Smooth muscle cell (in vitro differentiated cells): ENCODE results near the gene TRAPPC10. TPM values are rescaled to one million over a fixed set of nuclear protein-coding genes. Genes with fewer than 3 reads are reported as not detected.

ENCODE experiments used
- DNase-seq: peaks from one replicate; lab custom pipeline; 2025; ENCODE audit not compliant: unreplicated experiment; lab: John Stamatoyannopoulos, UW
- H2AFZ ChIP-seq: fragments of 200-600 bp; sonication (generic); 2 replicates; pipeline ENCODE4 v1.6.0; 2016; ENCODE audit warnings: antibody characterized with exemption, low read depth, mild to moderate bottlenecking
- H3F3A ChIP-seq: fragments of 200-600 bp; sonication (generic); 2 replicates; pipeline ENCODE4 v1.6.0; 2017; ENCODE audit warnings: antibody characterized with exemption, low read depth
- H3K27ac ChIP-seq: fragments of 200-600 bp; sonication (generic); 2 replicates; pipeline ENCODE4 v1.5.1; 2016; ENCODE audit warnings: low read depth, mild to moderate bottlenecking
- H3K27me3 ChIP-seq: fragments of 200-600 bp; sonication (generic); 2 replicates; pipeline ENCODE4 v1.6.1; 2016; ENCODE audit warnings: low read depth, mild to moderate bottlenecking
- H3K36me3 ChIP-seq: fragments of 200-600 bp; sonication (generic); 2 replicates; pipeline ENCODE4 v1.5.1; 2016; ENCODE audit warnings: low read depth
- H3K4me1 ChIP-seq: fragments of 200-600 bp; sonication (generic); 2 replicates; pipeline ENCODE4 v1.5.1; 2016; ENCODE audit warnings: low read depth
- H3K4me2 ChIP-seq: fragments of 200-600 bp; sonication (generic); 2 replicates; pipeline ENCODE4 v1.6.0; 2016; ENCODE audit warnings: mild to moderate bottlenecking
- H3K4me3 ChIP-seq: fragments of 200-600 bp; sonication (generic); 2 replicates; pipeline ENCODE4 v1.5.1; 2016; ENCODE audit warnings: mild to moderate bottlenecking
- H3K79me2 ChIP-seq: fragments of 200-600 bp; sonication (generic); 2 replicates; pipeline ENCODE4 v1.6.0; 2016; ENCODE audit warnings: low read depth, mild to moderate bottlenecking
- H3K9ac ChIP-seq: fragments of 200-600 bp; sonication (generic); 2 replicates; pipeline ENCODE4 v1.6.0; 2016; ENCODE audit warnings: low read depth
- H3K9me3 ChIP-seq: fragments of 200-600 bp; sonication (generic); replicated peaks from 2 replicates; pipeline ENCODE4 v1.5.1; 2016; ENCODE audit warnings: low read depth
- H4K20me1 ChIP-seq: fragments of 200-600 bp; sonication (generic); 2 replicates; pipeline ENCODE4 v1.6.0; 2016; ENCODE audit warnings: low read depth
- WGBS: methylation state at CpG from one replicate; pipeline ENCODE4 v1.1.7; 2016; ENCODE audit warnings: low lambda C conversion rate; 5-methylcytosine and 5-hydroxymethylcytosine counted together
- polyA plus RNA-seq: library from polyadenylated mRNA; unstranded; fragments of >200 nt; fragmentation: Nextera tagmentation; extraction: Ambion mirVana; gene quantifications from 2 replicates; pipeline ENCODE4 v1.2.1, GENCODE V29; 2016
- total RNA-seq: library from RNA; depleted of rRNA; stranded (reverse); fragments of >200 nt; gene quantifications from 2 replicates; pipeline ENCODE4 v1.2.3, GENCODE V29; 2014
- TF ChIP-seq, protein P1 (sequence below): fragments of 200-600 bp; sonication (generic); IDR thresholded peaks from 2 replicates; pipeline ENCODE4 v1.5.1; 2017; ENCODE audit warnings: borderline replicate concordance, mild to moderate bottlenecking, antibody characterized with exemption; ENCODE audit not compliant: insufficient read depth, poor library complexity, severe bottlenecking

The TRAPPC10 gene
- total and polyA plus RNA-seq, 2 experiments from 2014 or later: 7.9 to 16.9 TPM

DNA sequence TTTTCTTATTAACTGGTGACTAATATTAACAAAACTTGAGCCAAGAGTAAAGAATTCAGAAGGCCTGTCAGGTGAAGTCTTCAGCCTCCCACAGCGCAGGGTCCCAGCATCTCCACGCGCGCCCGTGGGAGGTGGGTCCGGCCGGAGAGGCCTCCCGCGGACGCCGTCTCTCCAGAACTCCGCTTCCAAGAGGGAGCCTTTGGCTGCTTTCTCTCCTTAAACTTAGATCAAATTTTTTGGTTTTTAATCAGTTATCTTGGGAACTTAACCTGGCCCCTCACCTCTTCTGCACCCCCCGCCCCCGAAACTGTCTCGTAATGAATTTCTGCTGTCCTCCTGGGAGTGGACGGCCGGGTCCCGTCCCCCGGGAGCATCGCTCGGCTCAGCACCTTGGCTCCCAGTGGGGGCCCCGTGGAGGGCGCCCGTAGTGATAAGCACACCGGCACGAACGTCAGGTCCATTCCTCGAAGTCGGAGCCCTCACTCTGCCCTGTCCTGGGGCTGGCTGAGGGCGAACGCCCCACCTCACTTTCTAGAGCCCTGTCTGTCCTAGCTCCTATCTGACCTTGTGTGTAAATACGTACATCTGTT lies 29.5 kb upstream of the TRAPPC10 start:
- Histone ChIP-seq H3K79me2 (no peaks in the 10 kb centered on the region), H3F3A (no peaks in the 10 kb centered on the region), H2AFZ (no peak overlapping the region), H3K36me3 (no peaks in the 10 kb centered on the region), H4K20me1 (no peaks in the 10 kb centered on the region), H3K9ac (no peak overlapping the region), H3K4me1 (no peaks in the 10 kb centered on the region), H3K9me3 (no peaks in the 10 kb centered on the region), H3K4me3 (no peak overlapping the region), H3K4me2 (no peak overlapping the region), H3K27ac (no peak overlapping the region), H3K27me3 (no peaks in the 10 kb centered on the region)
- WGBS: 93% methylated on average over 32 of the region's 32 CpGs
- TF ChIP-seq, protein P1, sequence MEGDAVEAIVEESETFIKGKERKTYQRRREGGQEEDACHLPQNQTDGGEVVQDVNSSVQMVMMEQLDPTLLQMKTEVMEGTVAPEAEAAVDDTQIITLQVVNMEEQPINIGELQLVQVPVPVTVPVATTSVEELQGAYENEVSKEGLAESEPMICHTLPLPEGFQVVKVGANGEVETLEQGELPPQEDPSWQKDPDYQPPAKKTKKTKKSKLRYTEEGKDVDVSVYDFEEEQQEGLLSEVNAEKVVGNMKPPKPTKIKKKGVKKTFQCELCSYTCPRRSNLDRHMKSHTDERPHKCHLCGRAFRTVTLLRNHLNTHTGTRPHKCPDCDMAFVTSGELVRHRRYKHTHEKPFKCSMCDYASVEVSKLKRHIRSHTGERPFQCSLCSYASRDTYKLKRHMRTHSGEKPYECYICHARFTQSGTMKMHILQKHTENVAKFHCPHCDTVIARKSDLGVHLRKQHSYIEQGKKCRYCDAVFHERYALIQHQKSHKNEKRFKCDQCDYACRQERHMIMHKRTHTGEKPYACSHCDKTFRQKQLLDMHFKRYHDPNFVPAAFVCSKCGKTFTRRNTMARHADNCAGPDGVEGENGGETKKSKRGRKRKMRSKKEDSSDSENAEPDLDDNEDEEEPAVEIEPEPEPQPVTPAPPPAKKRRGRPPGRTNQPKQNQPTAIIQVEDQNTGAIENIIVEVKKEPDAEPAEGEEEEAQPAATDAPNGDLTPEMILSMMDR: no peak
- DNase-seq: no peak

DNA sequence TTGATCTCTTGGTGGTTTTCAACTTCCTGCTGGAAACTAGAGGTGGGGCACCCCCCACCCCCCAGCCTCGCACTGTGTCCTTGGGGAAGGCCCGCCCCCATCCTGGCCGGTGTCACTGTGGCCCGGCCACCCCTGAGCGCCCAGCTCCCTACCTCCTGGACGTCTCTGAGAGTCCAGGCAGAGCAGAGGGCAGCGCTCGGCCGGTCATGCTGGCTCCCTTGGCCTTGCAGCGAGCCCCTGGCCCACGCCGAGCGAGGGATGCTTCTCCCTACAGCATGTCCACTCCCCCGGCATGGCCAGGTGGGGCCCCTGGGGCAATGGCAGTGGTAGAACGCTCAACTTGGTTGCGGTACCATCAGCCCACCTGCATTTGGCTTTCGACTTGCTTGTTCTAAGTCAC lies 28.7 kb upstream of the TRAPPC10 start:
- no peaks in the 10 kb centered on the region for H3K4me1 ChIP-seq
- H4K20me1 ChIP-seq: no peaks in the 10 kb centered on the region
- H3F3A ChIP-seq: no peaks in the 10 kb centered on the region
- no peaks in the 10 kb centered on the region for H3K36me3 ChIP-seq
- H2AFZ ChIP-seq: no peak overlapping the region
- no peak for DNase-seq
- no peaks in the 10 kb centered on the region for H3K9me3 ChIP-seq
- H3K79me2 ChIP-seq: no peaks in the 10 kb centered on the region
- H3K4me2 ChIP-seq: no peak overlapping the region
- no peak overlapping the region for H3K4me3 ChIP-seq
- WGBS: 93% methylated on average over 16 of the region's 17 CpGs
- no peaks in the 10 kb centered on the region for H3K27me3 ChIP-seq
- no peak overlapping the region for H3K9ac ChIP-seq
- no peak overlapping the region for H3K27ac ChIP-seq
- TF ChIP-seq, protein P1: no peak

DNA sequence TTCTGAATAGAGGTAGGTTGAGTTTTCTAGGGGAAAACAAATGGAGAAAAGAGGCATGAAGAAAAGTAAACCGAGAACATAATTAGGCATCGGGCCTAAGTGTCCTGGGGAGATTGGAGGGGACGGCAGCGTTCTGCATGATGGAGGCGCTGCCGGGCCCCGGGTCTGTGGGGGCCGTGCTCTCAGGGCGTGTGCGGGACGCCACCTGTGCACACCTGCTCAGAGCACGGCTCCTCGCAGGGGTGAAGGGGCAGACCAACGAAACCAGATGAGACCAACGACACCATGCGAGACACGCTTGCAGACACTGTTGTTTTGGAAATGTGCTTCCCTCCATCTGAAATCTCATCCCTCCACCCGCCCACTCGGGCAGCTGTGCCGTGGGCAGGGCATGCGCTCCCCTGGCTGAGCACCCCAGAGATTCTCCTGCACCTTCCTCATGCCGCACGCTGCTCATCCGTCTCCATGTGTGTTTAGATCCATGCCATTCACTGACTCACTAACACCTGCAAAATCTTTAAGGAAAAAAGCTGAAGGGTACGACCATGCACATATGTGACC lies 28.2 kb upstream of the TRAPPC10 start:
- DNase-seq: no peak
- H3K4me2 ChIP-seq: no peak overlapping the region
- no peaks in the 10 kb centered on the region for H4K20me1 ChIP-seq
- 93% methylated on average over 23 of the region's 25 CpGs for WGBS
- H2AFZ ChIP-seq: no peak overlapping the region
- H3K27me3 ChIP-seq: no peaks in the 10 kb centered on the region
- TF ChIP-seq, protein P1: no peak
- H3K9ac ChIP-seq: no peak overlapping the region
- H3F3A ChIP-seq: no peaks in the 10 kb centered on the region
- H3K4me1 ChIP-seq: no peaks in the 10 kb centered on the region
- no peaks in the 10 kb centered on the region for H3K79me2 ChIP-seq
- no peak overlapping the region for H3K27ac ChIP-seq
- H3K36me3 ChIP-seq: no peaks in the 10 kb centered on the region
- H3K4me3 ChIP-seq: no peak overlapping the region
- no peaks in the 10 kb centered on the region for H3K9me3 ChIP-seq
